ENCODE results near the gene CDH13. TPM values are rescaled to one million over a fixed set of nuclear protein-coding genes. Genes with fewer than 3 reads are reported as not detected.

CDH13 gene
- polyA plus RNA-seq, 1 experiment: 113 TPM

DNA sequence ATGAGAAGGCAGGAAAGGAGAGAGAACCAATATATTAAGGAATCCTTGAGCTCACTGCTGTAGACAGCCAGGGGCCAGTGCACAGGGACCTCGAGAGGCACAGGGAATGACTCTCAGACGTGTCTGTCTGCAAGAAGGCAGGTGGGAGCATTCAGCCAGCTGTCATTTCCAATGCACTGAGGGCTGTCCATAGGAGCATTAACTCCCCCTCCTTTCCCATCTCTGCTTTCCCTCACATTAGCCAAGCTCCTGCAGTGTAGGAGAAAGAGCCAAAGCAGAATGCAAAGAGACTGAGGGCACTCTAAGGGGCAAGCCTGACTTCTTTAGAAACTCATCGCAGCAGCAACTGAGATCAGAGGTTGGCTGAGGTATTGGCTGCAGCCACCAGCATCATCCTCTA, 218.3 kb downstream of the CDH13 start:
- POLR2A ChIA-PET: no interaction called here

DNA sequence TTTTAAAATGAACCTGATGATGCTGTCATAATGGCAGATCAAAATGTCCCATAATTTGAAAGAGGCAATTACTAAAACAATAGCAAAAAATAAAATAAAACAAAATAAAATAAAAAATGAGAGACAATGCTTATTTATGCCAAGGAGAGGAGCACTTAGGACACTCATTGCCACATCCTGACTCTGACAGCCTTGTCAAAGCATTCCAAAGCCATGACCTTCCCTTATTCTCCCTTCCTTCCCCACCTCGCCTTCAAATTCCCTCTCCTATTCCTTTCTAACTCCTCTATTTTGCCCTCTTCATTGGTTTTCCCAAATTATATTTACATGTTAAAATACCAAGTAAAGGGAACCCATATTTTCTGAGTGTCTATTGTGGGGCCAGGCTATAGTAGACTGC, 220.0 kb downstream of the CDH13 start:
- H3K36me3 ChIP-seq (ENCODE audit: control insufficient read depth, insufficient read depth, low read length): no peaks in the 10 kb centered on the region
- ChIA-PET CTCF (no interaction called here), POLR2A (no interaction called here)
- no peak for DNase-seq (ENCODE audit: low read depth)
- H3K27me3 ChIP-seq (ENCODE audit: control insufficient read depth, insufficient read depth, low read length): no peaks in the 10 kb centered on the region
- TF ChIP-seq, protein P1, sequence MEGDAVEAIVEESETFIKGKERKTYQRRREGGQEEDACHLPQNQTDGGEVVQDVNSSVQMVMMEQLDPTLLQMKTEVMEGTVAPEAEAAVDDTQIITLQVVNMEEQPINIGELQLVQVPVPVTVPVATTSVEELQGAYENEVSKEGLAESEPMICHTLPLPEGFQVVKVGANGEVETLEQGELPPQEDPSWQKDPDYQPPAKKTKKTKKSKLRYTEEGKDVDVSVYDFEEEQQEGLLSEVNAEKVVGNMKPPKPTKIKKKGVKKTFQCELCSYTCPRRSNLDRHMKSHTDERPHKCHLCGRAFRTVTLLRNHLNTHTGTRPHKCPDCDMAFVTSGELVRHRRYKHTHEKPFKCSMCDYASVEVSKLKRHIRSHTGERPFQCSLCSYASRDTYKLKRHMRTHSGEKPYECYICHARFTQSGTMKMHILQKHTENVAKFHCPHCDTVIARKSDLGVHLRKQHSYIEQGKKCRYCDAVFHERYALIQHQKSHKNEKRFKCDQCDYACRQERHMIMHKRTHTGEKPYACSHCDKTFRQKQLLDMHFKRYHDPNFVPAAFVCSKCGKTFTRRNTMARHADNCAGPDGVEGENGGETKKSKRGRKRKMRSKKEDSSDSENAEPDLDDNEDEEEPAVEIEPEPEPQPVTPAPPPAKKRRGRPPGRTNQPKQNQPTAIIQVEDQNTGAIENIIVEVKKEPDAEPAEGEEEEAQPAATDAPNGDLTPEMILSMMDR (IDR thresholded peaks at IDR 0.05; ENCODE audit: insufficient read depth, low read depth, low read length): no peak
- no peak overlapping the region for H3K4me3 ChIP-seq (ENCODE audit: low read depth, low read length)

More for the DNA sequence above, 218.3 kb downstream of the CDH13 start:
- H3K36me3 ChIP-seq (ENCODE audit: control insufficient read depth, insufficient read depth, low read length): no peaks in the 10 kb centered on the region
- no peak overlapping the region for H3K4me3 ChIP-seq (ENCODE audit: low read depth, low read length)
- no peaks in the 10 kb centered on the region for H3K27me3 ChIP-seq (ENCODE audit: control insufficient read depth, insufficient read depth, low read length)
- DNase-seq (ENCODE audit: low read depth): no peak
- TF ChIP-seq, protein P1 (IDR thresholded peaks at IDR 0.05; ENCODE audit: insufficient read depth, low read depth, low read length): no peak
- CTCF ChIA-PET: no interaction called here

DNA sequence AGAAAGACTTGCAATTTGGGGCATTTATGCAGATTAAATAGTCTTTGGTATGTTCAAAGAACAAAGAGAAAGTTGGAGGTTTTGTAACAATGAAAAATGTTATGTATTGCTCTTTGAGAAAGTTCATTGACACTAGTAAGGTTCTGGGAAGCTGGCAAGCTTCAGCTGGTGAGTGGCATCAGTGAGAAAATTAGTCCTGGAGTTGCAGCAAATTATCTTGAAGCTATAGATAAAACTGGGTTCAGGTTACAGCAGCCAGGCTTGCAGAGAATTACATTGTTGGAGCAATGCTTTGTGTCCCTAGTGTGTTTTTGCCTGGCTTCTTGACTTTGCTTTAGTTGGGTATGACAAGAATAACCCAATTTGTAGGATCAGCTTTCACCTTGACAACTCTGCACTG, 221.2 kb downstream of the CDH13 start:
- CTCF ChIA-PET: no interaction called here
- DNase-seq (ENCODE audit: low read depth): no peak
- no peak overlapping the region for H3K4me3 ChIP-seq (ENCODE audit: low read depth, low read length)
- TF ChIP-seq, protein P1 (IDR thresholded peaks at IDR 0.05; ENCODE audit: insufficient read depth, low read depth, low read length): no peak
- H3K36me3 ChIP-seq (ENCODE audit: control insufficient read depth, insufficient read depth, low read length): no peaks in the 10 kb centered on the region
- POLR2A ChIA-PET: no interaction called here
- no peaks in the 10 kb centered on the region for H3K27me3 ChIP-seq (ENCODE audit: control insufficient read depth, insufficient read depth, low read length)

DNA sequence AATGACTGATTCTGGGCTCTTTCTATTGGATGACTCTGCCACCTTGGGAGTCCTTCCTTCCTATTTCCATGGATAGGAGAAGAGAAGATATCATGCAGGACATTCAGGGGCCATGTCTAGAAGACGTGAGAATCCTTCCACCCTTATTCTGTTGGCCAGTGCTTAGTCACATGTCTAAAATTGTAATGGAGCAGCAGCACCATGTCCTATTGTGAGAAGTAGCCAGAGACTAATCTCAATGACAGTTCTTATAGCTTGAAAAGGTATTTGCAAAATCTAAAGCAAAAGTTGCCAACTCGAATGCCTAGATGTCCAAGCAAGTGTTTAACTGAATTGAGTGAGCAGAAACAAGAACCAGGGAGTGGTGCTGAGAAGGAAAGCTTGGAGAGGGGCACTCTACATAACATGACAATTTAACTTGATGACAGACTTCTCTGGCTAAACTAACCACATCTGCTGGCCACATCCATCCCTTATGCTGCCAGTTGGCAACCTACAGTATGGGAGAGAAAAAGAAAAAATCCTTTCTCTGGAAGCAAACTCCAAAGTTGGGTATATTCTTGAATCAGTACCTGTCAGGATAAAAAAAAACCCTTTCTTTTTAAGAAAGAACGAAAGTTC, 225.7 kb downstream of the CDH13 start:
- TF ChIP-seq, protein P1 (IDR thresholded peaks at IDR 0.05; ENCODE audit: insufficient read depth, low read depth, low read length): no peak
- H3K4me3 ChIP-seq (ENCODE audit: low read depth, low read length): no peak overlapping the region
- H3K36me3 ChIP-seq (ENCODE audit: control insufficient read depth, insufficient read depth, low read length): no peaks in the 10 kb centered on the region
- no peak for DNase-seq (ENCODE audit: low read depth)
- no peaks in the 10 kb centered on the region for H3K27me3 ChIP-seq (ENCODE audit: control insufficient read depth, insufficient read depth, low read length)
- ChIA-PET POLR2A (no interaction called here), CTCF (interaction anchor here (0.6 kb wide), 1 partner anchor 11 kb away, joined by 3 read pairs; no protein-coding TSS in a partner anchor)

DNA sequence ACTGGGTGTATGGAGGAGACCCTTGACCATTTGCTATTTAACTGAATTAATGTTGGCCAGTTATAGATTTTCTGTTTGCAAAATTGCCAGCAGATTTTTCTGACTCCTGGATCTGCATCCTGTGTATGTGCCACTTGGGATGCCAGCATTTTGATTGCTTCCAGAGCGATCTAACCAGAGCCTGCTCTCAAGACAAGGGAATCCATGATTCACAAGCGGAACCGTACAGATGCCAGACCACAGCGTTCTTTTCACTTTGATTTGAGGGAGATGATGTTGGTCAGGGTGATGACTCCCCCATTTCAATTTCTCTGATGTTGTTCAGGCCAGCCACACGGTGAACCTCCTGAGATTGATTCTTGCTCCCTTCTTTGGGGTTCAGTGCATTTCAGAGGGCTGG, 228.7 kb downstream of the CDH13 start:
- Histone ChIP-seq H3K36me3 (ENCODE audit: control insufficient read depth, insufficient read depth, low read length) (no peaks in the 10 kb centered on the region), H3K4me3 (ENCODE audit: low read depth, low read length) (no peak overlapping the region), H3K27me3 (ENCODE audit: control insufficient read depth, insufficient read depth, low read length) (no peaks in the 10 kb centered on the region)
- ChIA-PET CTCF (no interaction called here), POLR2A (no interaction called here)
- TF ChIP-seq, protein P1 (IDR thresholded peaks at IDR 0.05; ENCODE audit: insufficient read depth, low read depth, low read length): no peak
- DNase-seq (ENCODE audit: low read depth): no peak
